ENCODE measurements around the gene TTLL5. TPM values are rescaled to one million over a fixed set of nuclear protein-coding genes. Genes with fewer than 3 reads are reported as not detected.
"Not testable (repeated sequence)": the region's sequence is repeated elsewhere in the genome, so short reads cannot be mapped to it uniquely, and the experiment has no call there.

The TTLL5 gene
- total RNA-seq, 2 experiments from 2014 or later = 23.6 to 28.4 TPM

DNA sequence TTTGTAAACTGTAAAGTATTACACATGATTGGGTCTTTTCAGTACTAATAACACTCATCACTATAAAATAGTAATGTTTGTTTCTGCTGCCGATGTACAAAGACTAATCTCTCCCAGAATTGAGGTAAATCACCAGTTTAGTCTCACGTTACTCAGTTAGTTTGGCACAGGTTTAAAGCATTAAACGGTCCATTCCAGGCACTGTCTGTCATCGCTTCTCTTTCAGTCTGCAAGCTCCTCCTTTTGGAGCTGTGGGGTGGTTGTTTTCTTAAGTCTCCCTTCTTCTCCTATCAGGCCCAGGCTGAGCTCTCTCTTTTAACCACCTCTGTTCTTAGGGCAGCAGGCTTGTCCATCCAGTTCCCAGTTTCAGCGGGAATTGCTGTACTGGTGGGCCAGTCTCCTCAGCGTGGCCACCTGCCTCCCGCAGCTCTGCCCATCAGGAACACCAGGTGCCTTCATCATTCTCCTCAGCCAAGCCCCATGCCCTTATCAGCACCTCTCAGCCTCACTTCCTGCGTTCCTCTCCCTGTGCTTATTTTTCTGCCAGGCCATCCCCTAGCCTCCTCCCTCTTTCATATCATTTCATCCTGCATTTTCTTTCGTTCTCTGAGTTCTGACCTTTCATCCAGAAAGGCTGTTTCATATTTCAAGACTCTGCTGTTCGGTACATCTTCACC lies 171.7 kb downstream of the TTLL5 start:
- POLR2A ChIA-PET = no interaction called here

DNA sequence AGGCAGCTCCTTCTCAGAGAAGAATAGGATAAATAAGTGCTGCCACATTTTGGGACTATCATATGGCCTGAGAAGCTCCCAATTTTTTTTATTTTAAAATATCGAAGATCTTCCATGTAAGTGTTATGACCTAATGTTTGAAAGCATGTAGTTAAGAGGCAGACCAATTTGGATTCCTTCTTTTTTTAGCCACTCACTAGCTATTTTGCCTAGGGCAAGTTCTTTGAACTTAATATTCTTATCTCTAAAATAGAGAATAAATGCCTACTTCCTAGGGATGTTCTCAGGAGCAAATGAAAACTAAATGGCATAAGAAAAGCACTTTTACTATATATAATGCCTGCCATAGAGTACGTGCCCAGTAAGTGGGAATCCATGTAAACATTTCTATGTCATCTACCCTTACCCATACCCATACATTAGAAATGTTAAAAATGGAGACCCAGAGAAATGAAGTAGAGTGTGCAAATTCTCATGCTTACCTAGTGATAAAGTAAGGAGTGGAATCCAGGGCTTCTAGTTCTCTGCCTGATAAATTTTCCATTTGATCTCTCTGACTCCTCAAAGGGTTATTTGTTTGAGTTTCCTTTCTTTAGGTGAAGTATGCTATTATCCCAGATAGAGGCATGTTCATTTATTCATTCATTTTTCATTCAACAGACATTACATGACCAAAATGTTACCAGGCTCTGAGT lies 172.4 kb downstream of the TTLL5 start:
- intact Hi-C loops (cut with micrococcal nuclease) = no loop called here
- POLR2A ChIA-PET = no interaction called here

More for the DNA sequence above, 171.7 kb downstream of the TTLL5 start:
- Mint-ChIP-seq H3K27ac (no peak overlapping the region), H3K4me3 (no peak overlapping the region), H3K27me3 (no peaks in the 10 kb centered on the region), H3K9me3 (no peaks in the 10 kb centered on the region), H3K36me3 (peaks cover 14% of the 10 kb centered on the region), H3K4me1 (ENCODE audit: low read depth) (peaks cover 11% of the 10 kb centered on the region)
- no peak for DNase-seq
- intact Hi-C loops (cut with micrococcal nuclease) = no loop called here
- CTCF ChIA-PET = no interaction called here

DNA sequence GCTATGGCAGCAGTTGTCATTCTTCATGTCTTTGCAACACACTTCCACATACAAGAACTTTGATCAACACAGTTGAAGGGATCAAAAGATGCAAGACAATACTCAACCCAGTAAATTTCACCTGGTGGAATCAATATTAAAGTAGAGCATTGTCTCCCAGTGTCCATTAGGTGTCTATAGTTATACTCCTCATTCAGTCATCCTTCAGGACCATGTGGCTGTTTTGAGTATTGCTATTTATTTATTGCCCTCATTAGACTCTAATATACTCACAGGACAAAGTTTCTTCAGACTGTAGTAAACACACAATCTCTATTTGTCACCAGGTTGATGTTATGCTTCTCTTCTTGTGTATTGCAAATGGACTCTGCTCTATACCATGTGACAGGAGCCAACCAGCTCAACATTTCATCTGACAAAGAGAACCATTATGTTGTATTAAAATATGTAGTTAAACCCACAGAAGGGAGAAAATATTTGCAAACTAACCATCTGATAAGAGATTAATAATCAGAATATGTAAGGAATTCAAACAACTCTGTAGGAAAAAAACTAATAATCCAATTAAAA lies 174.2 kb downstream of the TTLL5 start:
- Mint-ChIP-seq H3K27ac (no peak overlapping the region), H3K4me3 (no peak overlapping the region), H3K27me3 (no peaks in the 10 kb centered on the region), H3K9me3 (peaks cover 19% of the 10 kb centered on the region), H3K4me1 (ENCODE audit: low read depth) (peaks cover 11% of the 10 kb centered on the region), H3K36me3 (peaks cover 35% of the 10 kb centered on the region)
- no peak for DNase-seq
- ChIA-PET CTCF (no interaction called here), POLR2A (no interaction called here)
- intact Hi-C loops (cut with micrococcal nuclease) = no loop called here

More for the DNA sequence above, 172.4 kb downstream of the TTLL5 start:
- Mint-ChIP-seq H3K9me3 (peaks cover 3% of the 10 kb centered on the region), H3K27me3 (no peaks in the 10 kb centered on the region), H3K4me1 (ENCODE audit: low read depth) (peaks cover 11% of the 10 kb centered on the region), H3K4me3 (no peak overlapping the region), H3K27ac (no peak overlapping the region), H3K36me3 (peaks cover 19% of the 10 kb centered on the region)
- CTCF ChIA-PET = no interaction called here
- no peak for DNase-seq

DNA sequence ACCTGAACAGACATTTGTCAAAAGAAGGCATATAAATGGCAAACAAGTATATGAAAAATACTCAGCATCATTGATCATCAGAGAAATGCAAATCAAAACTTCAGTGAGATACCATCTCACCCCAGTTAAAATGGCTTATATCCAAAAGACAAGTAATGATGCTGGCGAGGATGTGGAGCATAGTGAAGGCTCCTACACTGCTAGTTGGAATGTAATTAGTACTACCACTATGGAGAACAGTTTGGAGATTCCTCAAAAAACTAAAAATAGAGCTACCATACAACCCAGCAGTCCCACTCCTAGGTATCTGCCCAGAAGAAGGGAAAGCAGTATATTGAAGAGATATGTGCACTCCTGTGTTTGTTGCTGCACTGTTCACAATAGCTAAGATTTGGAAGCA lies 174.7 kb downstream of the TTLL5 start:
- H3K4me3 Mint-ChIP-seq = no peak overlapping the region
- intact Hi-C loops (cut with micrococcal nuclease) = no loop called here
- POLR2A ChIA-PET = no interaction called here
- H3K4me1 Mint-ChIP-seq (ENCODE audit: low read depth) = peaks cover 8% of the 10 kb centered on the region
- peaks cover 35% of the 10 kb centered on the region for H3K36me3 Mint-ChIP-seq
- H3K27me3 Mint-ChIP-seq = no peaks in the 10 kb centered on the region
- DNase-seq = no peak
- peaks cover 19% of the 10 kb centered on the region for H3K9me3 Mint-ChIP-seq
- H3K27ac Mint-ChIP-seq = no peak overlapping the region
- CTCF ChIA-PET = no interaction called here

DNA sequence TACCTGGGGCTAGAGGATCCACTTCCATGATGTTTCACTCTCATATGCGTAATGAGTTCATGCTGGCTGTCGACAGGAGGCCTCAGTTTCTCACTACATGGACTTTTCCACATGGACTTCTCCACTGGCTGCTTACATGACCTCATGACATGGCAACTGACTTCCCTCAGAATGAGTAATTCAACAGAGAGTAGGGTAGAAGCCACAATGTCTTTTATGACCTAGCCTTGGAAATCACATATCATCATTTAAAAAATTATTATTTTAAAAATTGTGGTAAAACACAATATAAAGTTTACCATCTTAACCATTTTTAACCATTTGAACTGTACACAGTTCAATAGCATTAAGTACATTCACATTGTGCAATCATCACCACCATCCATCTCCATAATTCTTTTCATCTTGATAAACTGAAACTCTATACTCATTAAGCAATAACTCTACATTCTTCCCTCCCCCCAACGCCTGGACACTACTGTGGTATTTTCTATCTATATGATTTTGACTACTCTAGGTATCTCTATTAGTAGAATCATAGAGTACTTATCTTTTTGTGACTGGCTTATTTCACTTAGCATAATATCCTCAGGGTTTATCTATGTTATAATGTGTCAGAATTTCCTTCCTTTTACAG lies 176.2 kb downstream of the TTLL5 start:
- ChIA-PET CTCF (no interaction called here), POLR2A (no interaction called here)
- Mint-ChIP-seq H3K4me1 (ENCODE audit: low read depth) (peaks cover 4% of the 10 kb centered on the region), H3K9me3 (peaks cover 19% of the 10 kb centered on the region), H3K4me3 (no peak overlapping the region), H3K27ac (no peak overlapping the region), H3K27me3 (no peaks in the 10 kb centered on the region), H3K36me3 (peaks cover 38% of the 10 kb centered on the region)
- intact Hi-C loops (cut with micrococcal nuclease) = no loop called here
- no peak for DNase-seq

DNA sequence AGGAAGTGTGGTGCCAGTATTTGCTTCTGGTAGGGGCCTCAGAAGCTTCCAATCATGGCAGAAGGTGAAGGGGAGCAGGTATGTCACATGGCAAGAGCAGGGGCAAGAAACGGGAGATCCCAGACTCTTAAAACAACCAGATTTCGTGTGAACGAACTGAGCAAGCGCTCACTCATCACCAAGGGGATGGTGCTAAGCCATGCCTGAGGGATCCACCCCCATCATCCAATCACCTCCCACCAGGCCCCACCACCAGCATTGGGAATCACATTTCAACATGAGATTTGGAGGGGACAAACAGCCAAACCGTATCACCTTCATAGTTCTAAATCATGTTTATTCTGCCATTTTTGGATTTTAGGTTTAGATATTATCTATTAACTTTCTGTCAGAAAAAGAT lies 179.9 kb downstream of the TTLL5 start:
- DNase-seq = no peak
- Mint-ChIP-seq H3K36me3 (peaks cover 31% of the 10 kb centered on the region), H3K9me3 (peaks cover 19% of the 10 kb centered on the region), H3K27me3 (no peaks in the 10 kb centered on the region), H3K4me1 (ENCODE audit: low read depth) (no peaks in the 10 kb centered on the region), H3K27ac (no peak overlapping the region), H3K4me3 (no peak overlapping the region)
- ChIA-PET CTCF (no interaction called here), POLR2A (no interaction called here)
- intact Hi-C loops (cut with micrococcal nuclease) = no loop called here

DNA sequence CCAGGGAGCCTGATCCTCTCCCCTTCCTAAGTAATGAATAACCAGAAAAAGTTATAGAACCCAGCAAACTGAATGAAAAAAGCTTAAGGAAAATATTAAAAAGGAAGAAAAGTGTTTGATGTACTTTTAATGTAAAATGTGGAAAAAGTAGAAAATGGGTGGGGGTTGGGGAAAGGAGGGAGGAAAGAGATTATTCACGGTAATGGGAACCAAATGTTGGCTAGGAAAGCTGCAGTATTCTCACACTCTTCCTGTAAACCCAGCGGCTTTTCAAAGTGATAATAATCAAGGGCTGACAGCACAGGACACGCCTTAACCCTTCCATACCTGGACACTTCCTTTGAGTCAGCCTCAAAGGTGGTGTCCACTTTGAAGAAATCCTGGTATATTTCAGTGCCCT lies 181.5 kb downstream of the TTLL5 start:
- no peak for DNase-seq
- ChIA-PET CTCF (no interaction called here), POLR2A (no interaction called here)
- Mint-ChIP-seq H3K9me3 (peaks cover 19% of the 10 kb centered on the region), H3K27ac (no peak overlapping the region), H3K4me1 (ENCODE audit: low read depth) (no peaks in the 10 kb centered on the region), H3K27me3 (no peaks in the 10 kb centered on the region), H3K36me3 (peaks cover 26% of the 10 kb centered on the region), H3K4me3 (no peak overlapping the region)
- intact Hi-C loops (cut with micrococcal nuclease) = no loop called here

DNA sequence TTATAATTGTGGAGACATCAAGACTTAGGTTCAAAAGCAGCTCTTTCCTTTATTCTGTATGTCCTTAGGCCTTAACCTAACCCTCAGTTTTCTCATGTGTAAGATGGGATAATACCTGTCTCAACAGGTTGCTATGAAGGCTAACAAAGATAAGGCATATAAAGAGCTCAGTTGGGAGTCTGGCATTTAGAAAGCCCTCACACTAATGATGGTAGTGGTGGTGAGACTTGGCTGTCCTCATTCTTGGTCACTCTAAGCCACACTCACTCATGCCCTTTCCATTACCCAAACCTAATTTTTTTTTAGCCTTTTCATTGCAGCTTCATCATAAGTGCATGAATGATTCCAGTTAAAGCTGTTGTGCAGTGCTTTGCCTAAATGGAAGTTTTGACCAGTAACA lies 183.4 kb downstream of the TTLL5 start:
- DNase-seq = no peak
- POLR2A ChIA-PET = no interaction called here
- peaks cover 11% of the 10 kb centered on the region for H3K36me3 Mint-ChIP-seq

DNA sequence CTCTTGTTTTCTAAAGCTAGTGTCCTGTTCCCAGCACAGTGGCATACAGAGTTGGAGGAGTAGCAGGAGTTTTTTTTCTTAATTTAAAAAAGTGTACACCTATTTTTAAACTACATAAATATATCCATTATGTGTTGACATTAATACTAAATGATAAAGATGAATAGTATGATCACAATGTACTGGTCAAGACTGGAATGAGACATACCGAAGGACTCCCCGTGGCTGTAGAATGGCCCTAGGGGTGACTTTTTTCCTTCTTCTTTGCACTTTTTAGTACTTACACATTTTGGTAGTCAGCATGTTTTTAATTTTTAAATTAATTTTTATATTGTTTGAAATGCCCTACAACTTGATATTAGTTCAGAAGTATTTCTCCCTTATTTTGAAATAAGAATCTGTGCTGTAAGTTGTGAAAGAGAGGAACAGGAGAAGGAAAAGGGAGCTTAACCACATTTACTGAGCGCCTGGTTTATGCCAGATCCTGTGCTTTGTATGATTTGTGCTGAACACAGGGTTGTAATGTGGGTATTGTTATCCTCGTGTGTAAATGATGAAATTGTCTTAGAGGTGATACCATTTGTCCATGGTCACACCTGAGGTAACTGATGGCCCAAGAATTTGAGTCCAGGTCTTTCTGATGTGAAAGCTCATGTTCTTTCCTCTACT lies 184.2 kb downstream of the TTLL5 start:
- DNase-seq = no peak
- Mint-ChIP-seq H3K27me3 (no peaks in the 10 kb centered on the region), H3K4me3 (no peak overlapping the region), H3K4me1 (ENCODE audit: low read depth) (no peaks in the 10 kb centered on the region), H3K27ac (no peak overlapping the region), H3K36me3 (peaks cover 5% of the 10 kb centered on the region), H3K9me3 (no peaks in the 10 kb centered on the region)
- intact Hi-C loops (cut with micrococcal nuclease) = no loop called here
- ChIA-PET POLR2A (no interaction called here), CTCF (no interaction called here)

More for the DNA sequence above, 183.4 kb downstream of the TTLL5 start:
- intact Hi-C loops (cut with micrococcal nuclease) = no loop called here
- CTCF ChIA-PET = interaction anchor here (1.4 kb wide), 1 partner anchor 62 kb away, joined by 4 read pairs; no protein-coding TSS in a partner anchor
- H3K4me3 Mint-ChIP-seq = no peak overlapping the region
- H3K27me3 Mint-ChIP-seq = no peaks in the 10 kb centered on the region
- H3K9me3 Mint-ChIP-seq = peaks cover 5% of the 10 kb centered on the region
- H3K4me1 Mint-ChIP-seq (ENCODE audit: low read depth) = no peaks in the 10 kb centered on the region
- H3K27ac Mint-ChIP-seq = no peak overlapping the region

DNA sequence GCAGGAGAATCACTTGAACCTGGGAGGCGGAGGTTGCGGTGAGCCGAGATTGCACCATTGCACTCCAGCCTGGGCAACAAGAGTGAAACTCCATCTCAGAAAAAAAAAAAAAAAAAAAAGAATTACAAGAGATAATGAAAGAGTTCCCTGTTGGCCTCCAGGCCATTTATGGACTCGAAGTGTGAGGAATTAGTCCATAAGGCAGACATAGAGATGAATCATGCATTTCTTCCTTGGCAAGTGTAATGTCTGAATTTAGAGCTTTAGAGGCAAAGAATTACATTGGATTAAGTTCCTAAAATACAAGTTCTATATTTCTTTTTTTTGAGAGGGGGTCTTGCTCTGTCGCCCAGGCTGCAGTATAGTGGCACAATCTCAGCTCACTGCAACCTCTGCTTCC lies 185.6 kb downstream of the TTLL5 start:
- H3K9me3 Mint-ChIP-seq; H3K4me1 Mint-ChIP-seq (ENCODE audit: low read depth); H3K27ac Mint-ChIP-seq; DNase-seq; H3K27me3 Mint-ChIP-seq; H3K36me3 Mint-ChIP-seq; intact Hi-C loops (cut with micrococcal nuclease); CTCF ChIA-PET; H3K4me3 Mint-ChIP-seq: not testable (repeated sequence)
- POLR2A ChIA-PET = interaction anchor here (0.7 kb wide), 1 partner anchor 21 kb away, joined by 4 read pairs; no protein-coding TSS in a partner anchor

DNA sequence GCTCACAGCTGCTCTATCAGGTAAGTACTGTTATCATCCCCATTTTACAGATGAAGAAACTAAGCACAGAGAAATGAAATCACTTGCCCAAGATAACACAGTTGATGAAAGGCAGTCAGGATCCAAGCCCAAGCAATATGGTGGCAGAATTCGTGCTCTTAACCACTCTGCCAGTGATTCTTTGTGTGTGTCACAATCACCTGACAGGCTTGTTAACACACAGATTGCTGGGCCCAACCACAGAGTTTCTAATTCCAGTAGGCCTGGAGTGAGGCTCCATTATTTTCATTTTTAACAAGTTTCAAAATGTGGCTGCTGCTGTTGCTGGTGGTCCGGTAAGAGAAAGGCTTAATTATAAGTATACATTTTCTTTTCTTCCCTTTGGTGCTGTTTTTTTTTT lies 186.5 kb downstream of the TTLL5 start:
- H3K36me3 Mint-ChIP-seq = no peaks in the 10 kb centered on the region
- ChIA-PET CTCF (no interaction called here), POLR2A (no interaction called here)
- DNase-seq = no peak
- H3K27me3 Mint-ChIP-seq = no peaks in the 10 kb centered on the region
- no peaks in the 10 kb centered on the region for H3K9me3 Mint-ChIP-seq
- intact Hi-C loops (cut with micrococcal nuclease) = no loop called here
- no peak overlapping the region for H3K4me3 Mint-ChIP-seq
- H3K27ac Mint-ChIP-seq = no peak overlapping the region
- no peaks in the 10 kb centered on the region for H3K4me1 Mint-ChIP-seq (ENCODE audit: low read depth)

DNA sequence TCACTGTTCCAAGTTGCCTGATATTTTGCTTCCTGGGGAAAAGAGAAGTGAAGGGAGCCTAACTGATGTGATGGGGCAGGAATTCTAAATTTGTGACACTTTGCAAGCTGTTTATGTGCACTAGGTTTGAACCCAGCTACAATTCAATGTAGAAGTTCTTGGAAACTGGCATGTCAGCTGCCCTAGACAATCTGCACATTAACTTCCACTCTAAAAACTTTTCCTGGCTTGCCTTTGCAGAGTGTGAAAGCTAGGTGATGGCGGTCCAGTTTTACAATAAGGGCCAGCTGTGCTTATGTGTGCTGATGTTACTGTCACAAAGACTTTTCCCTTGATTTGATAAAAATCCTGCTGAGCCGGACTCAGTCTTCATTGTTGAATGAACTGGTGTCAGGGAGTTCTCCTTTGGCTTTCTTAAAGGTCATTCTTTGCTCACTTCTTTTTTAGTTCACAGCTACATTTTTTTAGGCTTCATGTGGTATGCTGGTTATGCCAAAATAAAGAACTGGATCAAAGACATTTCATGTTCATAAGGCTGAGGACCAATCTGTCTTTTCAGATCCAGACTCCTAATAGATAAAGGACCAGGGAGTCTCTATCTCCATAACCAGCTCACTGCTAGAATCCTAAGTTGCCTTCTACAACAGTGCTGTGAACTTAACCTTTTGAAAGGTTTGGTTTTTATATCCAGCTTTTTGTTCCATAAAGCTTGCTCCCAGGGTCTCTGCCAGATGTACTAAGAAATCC lies 187.3 kb downstream of the TTLL5 start:
- intact Hi-C loops (cut with micrococcal nuclease) = no loop called here
- Mint-ChIP-seq H3K27ac (no peak overlapping the region), H3K9me3 (no peaks in the 10 kb centered on the region), H3K36me3 (peaks cover 2% of the 10 kb centered on the region), H3K4me3 (no peak overlapping the region), H3K4me1 (ENCODE audit: low read depth) (no peaks in the 10 kb centered on the region), H3K27me3 (no peaks in the 10 kb centered on the region)
- CTCF ChIA-PET = interaction anchor here (1.0 kb wide), 1 partner anchor 16 kb away, joined by 3 read pairs; no protein-coding TSS in a partner anchor
- POLR2A ChIA-PET = no interaction called here
- DNase-seq = no peak

All from activated CD4-positive, alpha-beta memory T cell treated with anti-CD3 and anti-CD28 coated beads for 36 hours (primary cell).